HG02885 (cell line): ENCODE measurements around the gene ZNF324B.
"Not testable (repeated sequence)": the region's sequence is repeated elsewhere in the genome, so short reads cannot be mapped to it uniquely, and the experiment has no call there.

ENCODE experiments used
- ATAC-seq: cut with Tn5 transposase; IDR thresholded peaks from one replicate; pipeline ENCODE4 v1.9.1; 2021; ENCODE audit warnings: mild to moderate bottlenecking; ENCODE audit not compliant: unreplicated experiment, poor library complexity

The ZNF324B gene

GRCh38 chr19:58477871-58478270 is 26.4 kb downstream of the ZNF324B start:
- no peak for ATAC-seq

DNA sequence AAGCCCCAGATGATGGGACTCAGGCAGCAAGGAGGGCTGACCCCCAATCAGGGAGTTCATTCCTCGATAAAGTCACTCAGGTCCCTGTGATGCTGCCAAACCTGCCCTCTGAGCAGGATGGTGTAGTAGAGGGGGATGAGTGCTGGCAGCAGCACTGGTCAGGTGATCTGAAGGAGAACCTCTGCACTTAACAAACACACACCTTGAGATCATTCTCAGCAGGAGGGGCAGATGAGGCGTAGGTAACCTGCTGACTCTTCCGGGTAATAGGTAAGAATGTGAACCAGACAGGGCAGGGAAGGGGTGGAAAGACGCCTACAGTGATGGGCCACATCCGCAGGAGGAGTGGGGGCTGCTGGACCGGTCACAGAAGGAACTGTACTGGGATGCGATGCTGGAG is 27.9 kb downstream of the ZNF324B start:
- no peak for ATAC-seq

GRCh38 chr19:58479736-58480480 is 28.5 kb downstream of the ZNF324B start:
- no peak for ATAC-seq

DNA sequence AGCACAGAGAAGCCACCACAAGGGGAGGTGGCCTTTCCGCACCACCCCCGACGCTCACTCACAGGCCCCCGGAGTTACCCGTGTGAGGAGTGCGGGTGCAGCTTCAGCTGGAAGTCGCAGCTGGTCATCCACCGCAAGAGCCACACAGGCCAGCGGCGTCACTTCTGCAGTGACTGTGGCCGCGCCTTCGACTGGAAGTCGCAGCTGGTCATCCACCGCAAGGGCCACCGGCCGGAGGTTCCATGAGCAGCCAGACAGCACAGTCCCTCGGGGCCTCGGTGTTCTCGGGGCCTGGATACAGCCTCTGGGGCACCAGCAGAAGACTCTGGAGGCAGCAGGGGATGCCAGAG is 29.0 kb downstream of the ZNF324B start:
- no peak for ATAC-seq

DNA sequence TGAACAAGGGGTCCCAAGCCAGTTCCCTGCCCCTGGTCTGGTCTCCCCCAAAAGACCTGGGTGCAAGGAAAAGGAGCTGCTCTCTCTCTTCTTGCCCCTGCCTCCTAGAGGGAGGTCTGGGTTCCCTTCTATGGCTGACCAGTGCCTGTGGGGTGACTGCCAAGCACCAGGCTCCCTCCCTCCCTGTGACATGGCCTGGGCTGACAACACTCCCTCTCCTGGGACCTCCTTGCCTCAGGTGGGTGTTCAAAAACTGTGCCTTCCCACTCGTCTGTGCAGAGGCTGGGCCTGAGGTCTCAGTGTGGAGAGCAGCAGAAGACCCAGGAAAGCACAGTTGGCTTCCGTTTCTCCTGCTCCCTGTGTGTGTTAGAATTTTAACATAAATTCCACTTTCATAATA is 29.4 kb downstream of the ZNF324B start:
- ATAC-seq = no peak

DNA sequence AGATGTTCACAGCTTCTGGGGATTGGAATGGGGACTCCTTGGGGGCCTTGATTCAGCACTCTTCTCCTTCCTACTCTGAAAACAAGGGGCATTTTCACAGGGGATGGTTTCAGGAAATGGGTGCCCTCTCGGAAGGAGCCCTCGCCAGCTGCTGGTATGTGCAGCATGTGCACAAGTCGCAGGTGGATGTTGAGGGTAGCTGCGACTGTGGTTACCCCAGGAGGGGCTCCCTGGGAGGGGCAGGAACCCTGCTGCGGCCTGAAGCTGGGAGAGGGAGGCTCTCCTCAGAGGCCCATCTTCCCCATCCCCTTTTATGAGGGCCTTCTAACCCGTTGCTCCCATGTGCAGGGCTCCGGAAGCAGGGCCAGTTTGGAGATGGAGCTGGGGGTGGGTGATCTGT is 30.9 kb downstream of the ZNF324B start:
- no peak for ATAC-seq

GRCh38 chr19:58483776-58484175 is 32.4 kb downstream of the ZNF324B start:
- ATAC-seq = no peak

DNA sequence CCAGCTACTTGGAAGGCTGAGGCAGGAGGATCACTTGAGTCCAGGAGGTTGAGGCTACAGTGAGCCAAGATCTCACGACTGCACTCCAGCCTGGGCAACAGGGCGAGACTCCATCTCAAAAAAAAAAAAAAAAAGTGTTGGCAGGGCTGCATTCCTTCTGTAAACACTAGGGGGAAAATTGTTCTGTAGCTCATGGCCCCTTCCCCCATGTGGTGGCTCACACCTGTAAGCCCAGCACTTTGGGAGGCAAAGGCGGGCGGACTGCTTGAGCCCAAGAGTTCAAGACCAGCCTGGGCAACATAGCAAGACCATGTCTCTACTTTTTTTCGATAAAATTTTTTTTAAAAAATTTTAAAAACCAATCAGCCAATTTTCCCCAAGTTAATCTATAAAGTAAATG is 32.9 kb downstream of the ZNF324B start:
- ATAC-seq = not testable (repeated sequence)

DNA sequence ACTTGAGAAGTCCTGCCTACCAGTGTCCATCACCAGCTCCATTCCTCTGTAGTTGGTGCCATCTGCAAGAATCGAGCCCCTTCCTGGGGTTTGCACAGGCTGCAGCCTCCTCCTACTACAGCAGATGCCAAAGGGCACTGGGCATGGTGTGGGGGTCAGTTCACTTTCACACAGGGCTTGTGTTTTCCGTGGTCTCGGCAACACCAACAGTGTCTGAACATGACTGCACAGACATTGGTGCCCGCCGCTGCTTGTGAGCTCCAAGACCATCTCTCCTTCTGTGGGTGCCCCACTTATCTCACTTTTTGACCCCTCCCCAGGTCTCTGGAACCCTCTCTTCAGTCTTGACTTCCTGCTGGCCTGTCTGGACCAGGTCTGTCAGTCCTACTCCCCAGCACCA is 40.0 kb downstream of the ZNF324B start:
- no peak for ATAC-seq

DNA sequence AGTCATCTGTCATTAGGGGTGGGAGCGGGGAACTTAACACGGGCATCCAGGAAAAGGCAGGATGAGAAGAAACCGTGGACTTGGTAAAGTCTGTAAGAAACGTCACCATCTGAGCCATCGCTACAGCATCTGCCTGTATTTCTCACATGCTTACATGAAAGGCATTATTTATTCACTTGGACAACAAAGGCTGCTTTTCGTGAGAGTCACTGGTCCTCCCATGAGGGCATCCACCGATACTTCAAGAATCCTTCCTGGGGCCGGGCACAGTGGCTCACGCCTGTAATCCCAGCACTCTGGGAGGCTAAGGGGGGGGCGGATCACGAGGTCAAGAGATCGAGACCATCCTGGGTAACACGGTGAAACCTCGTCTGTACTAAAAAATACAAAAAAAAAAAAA is 40.8 kb downstream of the ZNF324B start:
- ATAC-seq = no peak

GRCh38 chr19:58497634-58498170 is 46.3 kb downstream of the ZNF324B start:
- no peak for ATAC-seq

DNA sequence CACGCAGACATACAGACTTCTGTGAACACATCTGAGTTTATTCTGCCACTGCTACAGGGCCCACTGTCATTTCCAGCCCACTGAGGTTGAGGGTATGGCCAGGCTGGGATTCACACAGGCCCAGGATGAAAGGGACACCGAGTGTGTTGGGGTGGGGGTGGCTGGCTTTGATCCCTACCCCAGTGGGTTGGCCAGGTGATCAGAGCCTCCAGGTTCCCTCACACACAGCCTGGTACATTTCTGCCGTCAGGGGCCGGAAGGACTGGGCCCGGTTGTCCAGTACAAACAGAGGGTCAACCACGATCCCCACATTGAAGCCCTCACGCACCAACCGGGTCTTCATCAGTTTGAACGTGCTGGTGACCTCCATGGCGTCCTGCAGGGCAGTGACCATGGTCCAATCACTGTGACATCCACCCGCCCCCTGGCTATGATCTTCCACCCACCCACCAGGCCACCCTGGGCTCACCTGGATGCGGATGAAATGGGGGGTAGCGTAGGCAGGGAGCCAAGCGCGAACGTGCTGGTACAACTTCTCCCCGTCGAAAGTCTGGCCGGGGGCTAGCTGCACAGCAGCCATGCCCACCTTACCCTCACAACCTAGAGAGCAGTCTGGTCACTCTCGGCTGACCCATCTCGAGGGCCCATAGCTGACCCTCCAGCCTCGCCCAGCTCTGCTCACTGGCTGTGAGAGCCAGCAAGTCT is 47.0 kb downstream of the ZNF324B start:
- no peak for ATAC-seq

DNA sequence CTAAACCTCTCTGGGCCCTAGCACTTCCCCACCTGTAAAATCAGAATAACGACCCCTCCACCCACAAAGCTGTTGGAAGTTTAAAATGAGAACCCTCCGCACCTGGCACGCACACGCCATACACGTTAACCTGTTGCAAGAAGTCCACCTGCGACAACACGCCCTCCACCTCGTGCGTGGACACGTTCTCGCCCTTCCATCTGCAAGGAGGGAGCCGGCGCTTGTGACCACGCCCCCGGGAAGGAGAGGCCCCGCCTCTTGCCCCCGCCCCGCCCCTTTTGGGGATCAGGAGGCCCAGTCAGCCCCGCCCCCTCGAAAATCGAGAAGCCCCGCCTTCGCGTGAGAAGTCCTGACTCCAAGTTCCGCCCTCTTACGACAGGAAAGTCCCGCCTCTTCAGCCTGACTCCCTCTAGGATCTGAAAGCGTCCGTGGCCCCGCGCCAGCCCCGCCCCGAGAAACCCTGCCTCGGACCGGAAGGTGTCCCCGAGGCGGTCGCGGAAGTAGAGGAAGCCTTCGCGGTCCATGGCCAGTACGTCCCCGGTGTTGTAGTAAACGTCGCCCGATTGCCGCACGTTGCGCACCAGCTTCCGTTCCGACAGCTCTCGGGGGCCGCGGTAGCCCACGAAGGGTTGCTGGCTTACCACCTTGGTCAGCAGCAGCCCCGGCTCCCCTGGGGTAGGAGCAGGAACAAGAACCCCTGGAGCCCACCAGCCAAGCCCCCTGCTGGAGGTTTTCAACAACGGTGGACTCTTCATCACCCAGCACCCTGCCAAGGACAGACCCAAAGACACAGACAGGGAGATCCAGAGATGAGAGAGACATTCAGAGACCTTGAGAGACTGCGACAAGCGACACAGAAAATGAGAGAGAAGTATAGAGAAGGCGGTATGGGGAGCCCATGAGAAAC is 47.9 kb downstream of the ZNF324B start:
- peak; percentile 95 for ATAC-seq

- no peak for ATAC-seq
Observed at GRCh38 chr19:58500242-58500641, 48.8 kb downstream of the ZNF324B start.
